ENCODE measurements around the gene CSTF1. TPM values are rescaled to one million over a fixed set of nuclear protein-coding genes. Genes with fewer than 3 reads are reported as not detected.

Gene CSTF1
- total and polyA plus RNA-seq, 2 of the 4 experiments (the other 2 are of a cell fraction) = 48.8 to 105 TPM

DNA sequence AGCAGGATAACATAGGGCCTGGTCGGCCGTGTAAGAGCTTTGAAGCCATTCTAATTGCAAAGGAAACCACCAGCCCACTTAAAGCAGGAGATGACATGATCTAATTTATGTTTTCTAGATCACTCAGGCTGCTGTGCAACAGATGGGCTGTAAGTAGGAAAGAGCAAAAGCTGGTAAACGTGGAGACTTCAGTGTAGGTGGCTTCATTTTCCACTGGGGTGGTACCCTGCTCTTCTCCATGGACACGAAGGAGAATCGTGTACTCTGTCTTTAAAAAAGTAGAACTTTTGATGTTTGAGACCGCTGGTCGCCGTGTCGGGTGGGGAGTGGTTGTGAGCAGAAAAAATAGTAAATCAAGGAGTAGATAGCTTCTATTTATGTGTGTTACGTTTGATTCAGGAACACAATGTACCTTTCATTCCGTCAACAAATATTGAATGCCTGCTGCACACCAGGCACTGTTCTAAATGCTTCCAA, 26.0 kb downstream of the CSTF1 start:
- Histone ChIP-seq H2AFZ (replicated peaks; ENCODE audit: low read length, poor library complexity) (no peak overlapping the region), H3K4me1 (ENCODE audit: control insufficient read depth, insufficient read depth, low read length) (peaks cover 42% of the 10 kb centered on the region), H4K8ac (ENCODE audit: low read depth in 2 of 2, low read length in 2 of 2) (peak overlapping the region; percentile 72 to 94), H4K20me1 (ENCODE audit: insufficient read depth, low read length) (no peaks in the 10 kb centered on the region), H2BK5ac (ENCODE audit: low read depth, low read length, poor library complexity, severe bottlenecking) (peak overlapping the region; percentile 86), H3K4me3 (ENCODE audit: insufficient read depth, low read depth, low read length) (no peak overlapping the region), H4K91ac (ENCODE audit: insufficient read depth, low read depth, low read length) (peak overlapping the region; percentile 84), H3K9me1 (ENCODE audit: insufficient read depth, low read length) (peaks cover 36% of the 10 kb centered on the region), H3K9me3 (ENCODE audit: control insufficient read depth, insufficient read depth, low read length) (no peaks in the 10 kb centered on the region), H2BK120ac (ENCODE audit: low read depth, low read length) (peak overlapping the region; percentile 94), H3K9ac (ENCODE audit: low read depth, low read length) (no peak overlapping the region), H3K4me2 (ENCODE audit: low read depth, low read length) (no peak overlapping the region), H2BK20ac (ENCODE audit: low read depth, low read length) (peak overlapping the region; percentile 96), H3K79me1 (ENCODE audit: low read depth in 1 of 2, low read length in 2 of 2) (peaks cover 31 to 69% of the 10 kb centered on the region in 2 experiments), H3K27me3 (ENCODE audit: control insufficient read depth, insufficient read depth, low read length) (no peaks in the 10 kb centered on the region), H3K56ac (ENCODE audit: extremely low read depth, insufficient read depth, low read length) (peak overlapping the region; percentile 40; the same call in 1 of the 2 replicates), H2BK15ac (ENCODE audit: low read depth, low read length) (peak overlapping the region; percentile 94), H3K18ac (ENCODE audit: low read depth, low read length) (peak overlapping the region; percentile 74), H3K23ac (ENCODE audit: low read depth, low read length) (peak overlapping the region; percentile 85), H3K14ac (replicated peaks; ENCODE audit: low read depth, low read length) (peak overlapping the region; percentile 91), H4K5ac (ENCODE audit: low read depth, low read length) (peak overlapping the region; percentile 75), H3K36me3 (ENCODE audit: control insufficient read depth, insufficient read depth, low read length) (peaks cover 23% of the 10 kb centered on the region), H3K27ac (ENCODE audit: insufficient read depth, low read length) (peak overlapping the region; percentile 89), H3K4ac (ENCODE audit: low read depth, low read length) (peak overlapping the region; percentile 88), H2AK5ac (ENCODE audit: low read depth, low read length) (peak overlapping the region; percentile 95), H2AK9ac (replicated peaks; ENCODE audit: low read depth, low read length, poor library complexity) (peak overlapping the region; percentile 29)
- TF ChIP-seq, protein P1, sequence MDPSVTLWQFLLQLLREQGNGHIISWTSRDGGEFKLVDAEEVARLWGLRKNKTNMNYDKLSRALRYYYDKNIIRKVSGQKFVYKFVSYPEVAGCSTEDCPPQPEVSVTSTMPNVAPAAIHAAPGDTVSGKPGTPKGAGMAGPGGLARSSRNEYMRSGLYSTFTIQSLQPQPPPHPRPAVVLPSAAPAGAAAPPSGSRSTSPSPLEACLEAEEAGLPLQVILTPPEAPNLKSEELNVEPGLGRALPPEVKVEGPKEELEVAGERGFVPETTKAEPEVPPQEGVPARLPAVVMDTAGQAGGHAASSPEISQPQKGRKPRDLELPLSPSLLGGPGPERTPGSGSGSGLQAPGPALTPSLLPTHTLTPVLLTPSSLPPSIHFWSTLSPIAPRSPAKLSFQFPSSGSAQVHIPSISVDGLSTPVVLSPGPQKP (IDR thresholded peaks at IDR 0.05; ENCODE audit: borderline replicate concordance, low read depth, low read length) = no peak
- no peak for TF ChIP-seq CEBPB (IDR thresholded peaks at IDR 0.05; ENCODE audit: low read depth, low read length)
- no peak for TF ChIP-seq RCOR1 (IDR thresholded peaks at IDR 0.05; ENCODE audit: insufficient replicate concordance, low read length)
- TF ChIP-seq SMC3 (IDR thresholded peaks at IDR 0.05; ENCODE audit: low read depth, low read length) = no peak
- no peak for TF ChIP-seq POLR2A (IDR thresholded peaks at IDR 0.05; ENCODE audit: low read depth, low read length)
- TF ChIP-seq RAD21 (IDR thresholded peaks at IDR 0.05; ENCODE audit: low read length) = no peak
- no peak for TF ChIP-seq MXI1 (IDR thresholded peaks at IDR 0.05; ENCODE audit: borderline replicate concordance, low read depth, low read length)
- no peak for TF ChIP-seq MAFK (IDR thresholded peaks at IDR 0.05; ENCODE audit: low read depth, low read length)
- no peak for TF ChIP-seq NFE2L2 (IDR thresholded peaks at IDR 0.05; ENCODE audit: low read depth, low read length)
- no peak for TF ChIP-seq CHD1 (IDR thresholded peaks at IDR 0.05; ENCODE audit: low read depth, low read length)
- TF ChIP-seq MAZ (IDR thresholded peaks at IDR 0.05; ENCODE audit: borderline replicate concordance, low read depth, low read length) = no peak
- no peak for TF ChIP-seq RFX5 (IDR thresholded peaks at IDR 0.05; ENCODE audit: low read depth, low read length)
- no peak for TF ChIP-seq FOS (IDR thresholded peaks at IDR 0.05; ENCODE audit: low read depth, low read length)
- TF ChIP-seq BHLHE40 (IDR thresholded peaks at IDR 0.05; ENCODE audit: low read depth, low read length) = no peak
- TF ChIP-seq, protein P2, sequence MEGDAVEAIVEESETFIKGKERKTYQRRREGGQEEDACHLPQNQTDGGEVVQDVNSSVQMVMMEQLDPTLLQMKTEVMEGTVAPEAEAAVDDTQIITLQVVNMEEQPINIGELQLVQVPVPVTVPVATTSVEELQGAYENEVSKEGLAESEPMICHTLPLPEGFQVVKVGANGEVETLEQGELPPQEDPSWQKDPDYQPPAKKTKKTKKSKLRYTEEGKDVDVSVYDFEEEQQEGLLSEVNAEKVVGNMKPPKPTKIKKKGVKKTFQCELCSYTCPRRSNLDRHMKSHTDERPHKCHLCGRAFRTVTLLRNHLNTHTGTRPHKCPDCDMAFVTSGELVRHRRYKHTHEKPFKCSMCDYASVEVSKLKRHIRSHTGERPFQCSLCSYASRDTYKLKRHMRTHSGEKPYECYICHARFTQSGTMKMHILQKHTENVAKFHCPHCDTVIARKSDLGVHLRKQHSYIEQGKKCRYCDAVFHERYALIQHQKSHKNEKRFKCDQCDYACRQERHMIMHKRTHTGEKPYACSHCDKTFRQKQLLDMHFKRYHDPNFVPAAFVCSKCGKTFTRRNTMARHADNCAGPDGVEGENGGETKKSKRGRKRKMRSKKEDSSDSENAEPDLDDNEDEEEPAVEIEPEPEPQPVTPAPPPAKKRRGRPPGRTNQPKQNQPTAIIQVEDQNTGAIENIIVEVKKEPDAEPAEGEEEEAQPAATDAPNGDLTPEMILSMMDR (conservative IDR thresholded peaks at IDR 0.05; ENCODE audit: low read depth, low read length) = no peak
- TF ChIP-seq USF2 (IDR thresholded peaks at IDR 0.05; ENCODE audit: low read depth, low read length) = no peak
- BruUV-seq (replicated peaks) = no TSS peak
- dilution Hi-C loops (cut with HindIII; ENCODE audit: low sequenced_read_pairs, unreplicated experiment) = no loop called here
- ChIA-PET CTCF (interaction anchor here (1.0 to 1.6 kb wide), 4 partner anchors 9 to 18 kb away, joined by 3 to 4 read pairs (median 3); no protein-coding TSS in a partner anchor), POLR2A (ENCODE audit: unreplicated experiment) (interaction anchor here (1.9 kb wide), 1 partner anchor 10 kb away, joined by 7 read pairs; no protein-coding TSS in a partner anchor)
- DNase-seq (no peak), ATAC-seq (ENCODE audit: low read depth) (no peak)
- WGBS, 2 experiments (ENCODE audit: extremely low coverage in 2 of 2, insufficient read length in 1 of 2) = 60% methylated on average over 1 of the region's 11 CpGs; no CpG with 5 or more reads in 1 of the 2 experiments
- intact Hi-C loops (cut with micrococcal nuclease) = no loop called here
- in situ Hi-C loops (cut with MboI; ENCODE audit: low sequenced_read_pairs) = no loop called here
